NOMO-1 treated with DMSO at 0.1 percent for 48 hours (cell line): ENCODE measurements around the gene CXXC4.

Experiments used
- DNase-seq: peaks from one replicate; lab custom pipeline; 2025; ENCODE audit not compliant: unreplicated experiment; lab: John Stamatoyannopoulos, UW

The CXXC4 gene

GRCh38 chr4:104490096-104490769 is 4.5 kb downstream of the CXXC4 start:
- DNase-seq: no peak

DNA sequence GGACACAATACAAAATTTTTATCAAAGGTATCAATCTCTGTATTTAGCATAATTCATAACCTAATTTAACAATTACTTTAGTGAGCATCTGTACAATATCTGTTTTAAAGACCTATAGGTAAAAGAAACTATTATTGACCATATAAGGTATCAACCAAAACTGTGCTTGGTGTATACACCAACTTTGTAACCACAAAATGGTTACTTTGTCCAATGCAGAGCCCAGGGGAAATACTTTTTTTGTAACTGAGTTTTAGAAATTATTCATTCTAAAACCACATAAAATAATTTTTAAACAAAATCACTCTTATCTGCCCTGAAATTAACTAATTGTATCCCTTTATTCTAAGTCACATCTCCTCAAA is 5.0 kb downstream of the CXXC4 start:
- no peak for DNase-seq

DNA sequence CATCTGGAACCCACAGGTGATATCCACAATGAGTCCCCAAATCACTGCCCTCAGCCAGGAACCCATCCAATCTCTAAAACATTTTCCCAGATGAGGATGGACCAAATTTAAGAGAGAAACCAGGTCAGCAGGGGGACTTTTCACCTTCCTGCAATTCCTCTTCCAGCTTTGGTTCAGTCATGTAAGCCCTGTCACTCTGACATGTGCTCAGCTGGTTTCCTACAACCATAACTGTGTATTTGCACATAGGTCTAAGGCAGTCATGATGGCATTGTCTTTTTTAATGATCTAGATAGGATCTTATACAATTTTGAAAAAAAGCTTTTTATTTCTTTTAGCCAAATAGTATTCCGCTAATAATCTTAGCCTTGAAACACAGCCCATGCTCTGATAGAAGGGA is 6.5 kb downstream of the CXXC4 start:
- no peak for DNase-seq

DNA sequence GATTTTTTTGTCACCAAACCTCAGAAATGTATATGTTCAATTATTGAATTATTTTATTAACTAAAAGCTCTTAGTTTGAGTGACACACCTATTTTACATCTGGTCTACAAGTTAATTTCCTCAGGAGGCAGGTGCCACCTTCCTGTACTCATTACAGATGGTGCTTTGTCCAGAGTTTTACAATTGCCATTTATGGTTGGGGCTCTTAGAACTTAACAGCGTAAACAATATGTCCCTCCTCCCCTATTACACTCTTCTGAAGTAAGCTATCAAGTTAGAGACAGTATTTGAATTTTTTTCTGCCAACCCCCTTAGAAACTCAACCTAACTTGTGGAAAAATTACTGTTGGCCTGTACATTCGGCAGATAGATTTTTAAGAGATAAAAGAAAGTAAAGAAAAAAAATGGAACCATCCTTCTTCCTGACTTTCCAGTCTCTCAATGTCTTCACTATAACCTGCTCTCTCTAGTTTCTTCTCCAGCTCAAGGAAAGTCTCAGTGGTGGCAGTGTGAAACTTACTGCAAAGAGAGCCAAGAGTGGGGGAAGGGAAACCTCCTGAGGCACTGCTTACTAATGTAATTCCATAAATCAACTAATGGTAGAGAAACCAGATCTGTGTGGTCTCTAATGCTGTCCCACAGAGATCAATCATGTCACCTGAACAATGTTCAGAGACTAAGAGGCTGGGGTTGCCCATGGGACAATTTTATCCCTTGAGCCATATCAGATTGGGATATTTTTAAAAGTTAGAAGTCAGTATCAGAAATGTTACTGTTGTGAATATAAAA is 7.8 kb downstream of the CXXC4 start:
- no peak for DNase-seq

- DNase-seq: no peak
These were observed 19.0 kb downstream of the CXXC4 start for GRCh38 chr4:104475652-104476051.

DNA sequence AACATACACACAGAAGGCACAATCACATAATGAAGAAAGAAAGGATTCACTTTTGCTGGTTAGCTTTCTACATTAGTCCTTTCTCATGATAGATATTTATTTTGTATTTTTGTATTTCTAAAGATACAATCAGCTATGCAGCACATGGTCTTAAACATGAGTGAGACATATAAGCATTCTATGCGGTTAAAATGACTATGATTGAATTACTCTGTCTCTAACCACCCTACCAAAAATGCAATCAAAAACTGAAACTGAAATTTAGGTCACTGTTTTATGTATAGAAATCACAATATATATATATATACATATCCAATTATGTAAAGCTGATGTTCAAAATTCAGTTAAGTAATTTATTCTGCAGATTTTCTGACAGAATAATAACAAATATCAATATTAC is 21.9 kb downstream of the CXXC4 start:
- DNase-seq: no peak

DNA sequence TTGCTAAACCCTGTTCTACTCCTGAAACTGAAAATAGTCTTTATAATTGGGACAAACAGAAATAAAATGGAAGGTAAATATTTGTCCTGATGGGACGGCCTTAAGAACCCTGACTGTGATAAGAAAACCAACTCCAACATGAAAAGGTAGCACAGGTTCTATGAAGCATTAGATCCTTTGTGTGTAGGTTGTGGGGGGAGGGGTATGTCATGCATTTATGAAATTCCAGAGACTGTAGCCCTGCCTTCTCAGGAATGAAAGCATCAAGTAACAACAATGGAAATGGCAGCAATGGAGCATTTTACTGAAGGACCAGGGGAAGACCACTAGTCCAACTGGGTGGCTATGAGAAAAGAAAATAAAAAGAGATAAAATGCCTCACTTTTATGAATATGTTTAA is 23.9 kb downstream of the CXXC4 start:
- no peak for DNase-seq

- no peak for DNase-seq
These were observed 24.9 kb downstream of the CXXC4 start for GRCh38 chr4:104469794-104470193.

GRCh38 chr4:104465619-104466018 is 29.1 kb downstream of the CXXC4 start:
- DNase-seq: no peak

GRCh38 chr4:104465201-104465600 is 29.5 kb downstream of the CXXC4 start:
- no peak for DNase-seq

GRCh38 chr4:104462641-104463040 is 32.1 kb downstream of the CXXC4 start:
- DNase-seq: no peak

DNA sequence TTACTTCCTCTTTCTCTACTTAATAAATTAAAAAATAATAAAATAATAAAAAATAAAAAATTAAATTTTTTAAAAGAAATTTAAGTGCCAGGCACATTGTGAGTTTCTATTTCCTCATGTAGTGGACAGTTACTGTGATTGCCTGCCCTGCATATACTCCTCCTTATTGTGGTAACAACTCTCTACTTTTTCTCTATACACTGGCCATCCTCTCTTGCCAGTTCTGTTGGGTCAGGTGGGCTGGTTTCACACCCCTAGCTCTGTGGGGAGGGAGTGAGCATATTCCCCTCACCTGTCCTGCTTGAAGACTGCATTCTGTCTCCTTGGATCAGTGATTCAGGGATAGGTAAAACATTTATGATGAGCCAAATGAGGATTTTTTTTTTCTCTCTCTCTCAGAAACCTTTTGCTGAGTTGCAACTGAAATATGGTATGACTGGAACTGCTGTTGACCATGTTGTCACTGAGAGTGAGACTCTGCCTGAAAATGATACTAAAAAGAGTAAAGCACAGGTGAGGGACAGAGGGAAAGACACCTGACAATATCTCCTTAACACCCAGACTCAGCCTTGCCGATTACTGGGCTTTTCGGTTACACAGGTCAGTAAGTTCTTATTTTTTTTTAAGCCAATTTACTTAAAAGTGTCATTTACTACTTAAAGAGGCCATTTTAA is 37.2 kb downstream of the CXXC4 start:
- DNase-seq: no peak

- no peak for DNase-seq
These were observed 43.1 kb downstream of the CXXC4 start for GRCh38 chr4:104451573-104451972.

DNA sequence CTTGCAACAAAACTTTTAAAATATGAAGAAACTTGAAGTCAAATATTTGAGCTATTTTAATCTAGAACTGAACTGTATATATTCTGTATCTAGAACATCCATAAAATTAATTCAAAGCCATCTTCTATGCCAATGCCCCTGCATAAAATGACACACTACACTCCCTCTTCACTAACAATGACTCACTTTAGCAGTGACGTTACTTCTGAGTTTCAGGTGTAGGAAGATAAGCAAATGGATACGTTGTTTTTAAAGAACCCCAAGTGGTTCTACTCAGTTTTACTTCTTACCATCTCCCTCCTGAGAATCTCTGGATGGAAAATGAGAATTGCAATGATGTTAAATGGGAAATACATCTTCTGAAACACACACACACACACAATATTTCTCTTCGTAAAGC is 45.2 kb downstream of the CXXC4 start:
- DNase-seq: no peak

DNA sequence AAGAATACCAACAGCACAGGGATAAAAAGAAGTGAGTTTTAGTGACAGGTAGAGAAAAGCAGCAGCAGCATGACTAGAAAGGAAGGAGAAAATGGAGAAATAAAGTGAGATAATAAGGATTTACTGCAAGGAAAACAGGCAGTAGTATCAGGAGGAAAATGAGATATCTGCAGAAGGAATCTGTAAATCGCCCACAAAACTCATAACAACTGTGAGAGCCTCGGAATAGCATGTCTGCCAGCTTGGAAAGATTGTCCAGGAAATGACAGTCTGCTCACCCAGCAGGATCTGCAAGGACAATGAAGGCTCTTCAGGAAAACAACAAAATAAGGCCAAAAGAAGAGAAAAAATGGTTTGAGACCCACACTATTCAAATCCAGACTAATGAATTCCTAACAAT is 47.4 kb downstream of the CXXC4 start:
- DNase-seq: no peak

DNA sequence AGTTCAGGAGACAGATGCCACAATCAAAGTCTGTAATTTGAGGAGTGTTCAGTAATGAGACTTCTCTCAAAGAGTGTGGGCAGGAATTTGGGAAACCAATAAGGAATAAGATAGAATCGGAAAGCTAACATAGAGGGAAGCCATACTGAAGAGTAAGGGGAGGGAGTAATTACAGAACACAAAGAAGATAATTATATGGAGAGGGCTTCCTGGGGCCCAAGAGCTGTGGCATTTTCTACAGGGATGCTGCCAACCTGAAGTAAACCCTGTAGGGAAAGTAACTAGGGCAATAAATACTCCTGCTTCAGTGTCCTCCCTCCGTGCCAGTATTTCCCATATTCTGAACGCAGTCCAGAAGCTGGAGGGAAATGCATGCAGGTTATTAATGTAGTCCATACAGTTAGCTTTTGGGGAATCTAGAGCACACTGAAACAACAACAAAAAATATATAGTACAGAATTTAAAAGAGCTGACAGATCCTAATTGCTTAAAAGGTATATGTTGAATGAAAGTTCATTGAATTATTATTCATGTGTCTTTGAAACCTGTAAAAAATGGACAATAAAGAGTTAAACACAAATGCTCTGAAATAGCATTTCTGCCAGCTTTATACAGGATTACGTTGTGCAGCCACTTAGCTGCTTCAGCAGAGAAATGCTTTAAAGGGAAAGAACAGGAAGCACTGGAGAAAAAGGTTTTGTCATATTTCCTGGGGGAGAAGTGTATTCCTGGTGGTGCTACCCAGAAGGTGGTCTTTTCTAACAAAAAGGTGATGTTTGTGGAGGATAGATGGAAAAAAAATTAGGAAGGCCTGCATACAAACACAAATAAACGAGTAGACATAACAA is 48.0 kb downstream of the CXXC4 start:
- no peak for DNase-seq

GRCh38 chr4:104444685-104445084 is 50.0 kb downstream of the CXXC4 start:
- DNase-seq: no peak

GRCh38 chr4:104436542-104436941 is 58.2 kb downstream of the CXXC4 start:
- DNase-seq: no peak

- no peak for DNase-seq
These were observed 65.4 kb downstream of the CXXC4 start for GRCh38 chr4:104429150-104429741.

DNA sequence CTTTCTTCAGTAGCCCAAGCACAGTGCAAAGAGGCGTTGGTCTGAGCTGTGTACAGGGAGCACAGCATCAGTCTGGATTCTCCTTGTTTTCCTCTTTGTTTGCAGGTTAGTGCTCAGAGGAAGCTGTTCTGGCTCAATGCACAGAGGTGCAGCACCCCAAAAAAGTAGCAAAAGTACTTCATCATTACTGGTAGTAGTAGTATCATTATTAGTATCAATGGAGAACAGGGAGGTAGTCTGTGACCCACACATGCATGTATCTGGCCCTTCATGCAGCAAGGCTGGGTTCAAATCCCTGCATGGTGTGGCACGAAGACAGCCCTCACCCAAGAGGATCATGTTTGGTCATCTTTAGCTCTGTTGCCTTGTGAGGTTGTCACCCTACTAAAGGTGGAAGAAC is 68.7 kb downstream of the CXXC4 start:
- DNase-seq: no peak

DNA sequence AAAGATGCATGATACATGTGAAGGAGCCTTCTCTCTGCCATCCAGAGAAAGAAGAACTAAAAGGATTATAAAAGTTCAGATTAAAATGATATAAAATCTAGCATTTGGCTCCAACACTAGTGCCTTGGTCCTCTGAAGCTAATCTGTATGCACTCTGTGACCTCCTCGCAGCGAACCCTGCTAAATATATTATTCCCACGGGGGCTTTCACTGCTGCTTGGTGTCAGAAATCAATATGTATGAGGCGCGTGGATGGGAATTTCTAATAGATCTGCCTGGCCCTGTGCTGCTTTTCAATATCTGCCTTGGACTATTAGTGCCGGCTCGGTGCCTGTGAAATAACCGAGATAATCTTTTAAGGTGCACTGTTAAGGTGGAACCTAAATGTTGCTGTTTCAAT is 69.7 kb downstream of the CXXC4 start:
- no peak for DNase-seq
